NOMO-1 treated with dmso at 0.1 percent for 144 hours (cell line): ENCODE data around the gene DYNC1H1.

Experiments
- DNase-seq: peaks from one replicate; lab custom pipeline; 2025; ENCODE audit not compliant: unreplicated experiment; lab: John Stamatoyannopoulos, UW

The DYNC1H1 gene

GRCh38 chr14:101964297-101965180 is at the start of gene DYNC1H1:
DYNC1H1 (plus strand) TSS chr14:101964573; CDS start chr14:101964692, 119 bp downstream.
- DNase-seq: peak; percentile 83

GRCh38 chr14:101915871-101916815 is 48.2 kb upstream of the DYNC1H1 start:
- no peak for DNase-seq

DNA sequence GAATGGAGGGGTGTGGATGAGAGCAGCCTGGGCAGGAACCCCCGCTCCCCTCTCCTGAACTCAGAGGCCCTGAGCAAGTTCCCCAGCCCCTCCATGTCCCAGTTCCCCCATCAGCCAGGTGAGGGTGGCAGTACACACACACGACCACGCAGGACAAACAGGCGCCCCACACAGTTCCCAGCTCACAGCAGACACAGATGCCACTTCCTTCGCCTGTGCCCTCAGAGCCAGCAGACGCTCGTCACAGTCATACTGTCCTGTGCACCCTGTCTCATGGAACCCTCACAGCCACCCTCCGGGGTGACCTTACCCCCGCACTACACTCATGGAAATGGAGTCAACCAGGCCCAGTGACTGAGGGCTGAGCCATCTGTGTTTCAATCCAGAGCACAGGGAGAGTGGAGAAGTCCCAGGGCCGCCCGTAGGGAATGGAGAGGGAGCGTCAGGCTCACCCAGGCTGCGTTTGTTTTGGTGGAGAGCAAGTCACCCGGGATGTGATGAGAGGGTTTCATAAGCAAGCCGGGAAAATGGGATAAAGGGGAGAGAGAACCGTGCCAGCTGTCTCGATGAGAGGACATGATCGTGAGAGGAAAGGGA is 47.5 kb upstream of the DYNC1H1 start:
- DNase-seq: no peak

DNA sequence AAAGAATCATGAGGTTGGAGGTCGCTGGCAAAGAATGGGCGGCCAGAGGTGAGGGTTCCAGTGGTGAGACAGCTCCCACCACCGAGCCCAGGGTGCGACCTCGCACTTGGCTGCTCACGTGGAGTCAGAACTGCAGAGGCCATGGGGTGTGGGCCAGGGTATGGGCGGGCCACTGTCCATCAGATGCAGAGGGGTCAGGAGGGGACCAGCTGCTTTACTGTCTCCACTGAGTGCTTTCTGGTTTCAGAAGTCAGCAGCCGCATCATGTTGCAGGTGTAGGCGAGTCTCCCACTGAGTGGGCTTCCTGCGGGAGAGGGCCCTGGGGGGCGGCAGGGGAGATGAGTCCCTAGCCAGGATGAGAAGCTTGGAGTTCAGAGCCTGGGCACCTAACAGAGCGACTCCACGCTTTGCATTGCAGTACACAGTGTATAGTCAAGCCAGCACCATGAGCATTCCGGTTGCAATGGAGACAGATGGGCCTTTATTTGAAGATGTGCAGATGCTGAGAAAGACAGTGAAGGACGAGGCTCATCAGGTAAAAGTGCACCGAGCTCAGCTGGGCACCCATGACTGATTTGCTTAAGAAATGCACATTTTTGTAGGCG is 46.9 kb upstream of the DYNC1H1 start:
- DNase-seq: no peak

GRCh38 chr14:101918065-101918989 is 46.0 kb upstream of the DYNC1H1 start:
- no peak for DNase-seq

DNA sequence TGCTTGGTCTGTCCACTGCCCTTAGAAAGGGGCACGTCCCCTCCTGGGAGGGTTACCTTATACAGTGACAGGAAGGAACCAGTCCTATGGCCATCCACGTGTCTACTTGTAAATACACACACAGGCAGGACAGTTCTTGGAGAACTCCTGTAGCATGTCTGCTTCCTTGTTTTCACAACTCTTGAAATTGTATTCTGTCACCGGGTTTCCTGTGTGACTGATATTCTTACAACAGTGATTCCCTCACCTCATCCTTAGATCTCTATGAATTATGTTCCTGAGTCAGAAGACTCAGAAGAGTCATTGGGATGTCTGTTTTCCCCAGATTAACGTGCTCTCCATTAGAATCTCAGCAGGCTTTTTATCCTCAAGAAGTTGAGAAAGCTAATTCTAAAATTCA is 44.1 kb upstream of the DYNC1H1 start:
- DNase-seq: no peak

- no peak for DNase-seq
Observed at GRCh38 chr14:101922866-101923265, 41.5 kb upstream of the DYNC1H1 start.

- no peak for DNase-seq
Observed at GRCh38 chr14:101925152-101925551, 39.2 kb upstream of the DYNC1H1 start.

GRCh38 chr14:101926085-101926484 is 38.3 kb upstream of the DYNC1H1 start:
- DNase-seq: no peak

DNA sequence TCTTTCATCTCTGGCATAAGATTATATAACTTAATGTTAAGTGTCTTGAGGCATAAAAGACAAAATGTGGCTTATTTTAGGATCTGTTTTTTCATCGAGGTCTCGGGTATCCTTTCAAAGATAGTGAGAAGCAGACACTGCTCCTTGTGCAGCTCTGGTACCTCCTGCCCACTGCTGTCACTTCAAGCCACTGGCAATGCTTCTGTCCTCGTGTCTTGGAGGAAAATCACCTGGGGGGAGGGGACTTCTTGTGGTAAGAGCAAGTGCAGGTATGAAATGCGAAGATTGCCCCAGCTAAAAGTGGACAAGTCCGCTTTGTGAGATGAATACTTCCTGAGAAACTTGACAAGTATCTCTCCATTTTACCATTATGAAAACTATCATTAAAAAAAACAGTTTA is 37.8 kb upstream of the DYNC1H1 start:
- DNase-seq: no peak

DNA sequence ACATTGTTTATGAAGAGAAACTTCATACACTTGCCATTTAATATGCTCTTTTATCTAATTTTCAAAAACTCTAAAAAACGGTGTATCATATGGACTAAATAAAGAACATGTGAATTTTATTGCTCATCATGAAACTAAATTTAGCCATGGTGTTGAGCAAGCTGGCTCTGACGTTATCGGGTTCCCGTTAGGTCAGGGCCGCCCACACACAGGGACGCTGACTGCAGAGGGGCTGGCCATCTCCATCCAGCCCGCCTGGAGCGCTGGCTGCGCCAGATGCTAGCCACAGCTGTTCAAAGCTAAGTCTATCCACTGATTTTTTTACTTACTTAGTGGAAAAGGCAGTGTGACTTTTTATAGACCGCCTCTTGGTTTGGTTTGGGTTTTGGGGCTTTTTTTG is 36.5 kb upstream of the DYNC1H1 start:
- DNase-seq: peak; percentile 46

GRCh38 chr14:101928415-101928841 is 35.9 kb upstream of the DYNC1H1 start:
- DNase-seq: no peak

DNA sequence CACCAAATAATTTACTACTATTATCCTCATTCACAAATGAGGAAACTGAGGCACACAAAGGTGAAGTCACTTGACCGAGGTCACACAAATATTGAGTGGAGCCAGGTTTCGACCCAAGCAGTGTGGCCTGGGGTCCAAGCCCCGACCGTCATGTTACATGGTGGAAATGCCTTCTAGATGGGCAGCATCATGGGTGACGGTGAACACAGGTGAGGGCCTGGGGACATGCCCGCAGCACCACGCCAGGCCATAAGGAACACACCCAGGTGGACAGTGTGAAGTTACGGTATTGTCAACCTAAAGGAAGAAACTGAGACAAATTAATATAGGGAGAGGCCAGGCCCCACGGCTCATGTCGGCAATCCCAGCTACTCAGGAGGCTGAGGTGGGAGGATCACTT is 35.3 kb upstream of the DYNC1H1 start:
- no peak for DNase-seq

DNA sequence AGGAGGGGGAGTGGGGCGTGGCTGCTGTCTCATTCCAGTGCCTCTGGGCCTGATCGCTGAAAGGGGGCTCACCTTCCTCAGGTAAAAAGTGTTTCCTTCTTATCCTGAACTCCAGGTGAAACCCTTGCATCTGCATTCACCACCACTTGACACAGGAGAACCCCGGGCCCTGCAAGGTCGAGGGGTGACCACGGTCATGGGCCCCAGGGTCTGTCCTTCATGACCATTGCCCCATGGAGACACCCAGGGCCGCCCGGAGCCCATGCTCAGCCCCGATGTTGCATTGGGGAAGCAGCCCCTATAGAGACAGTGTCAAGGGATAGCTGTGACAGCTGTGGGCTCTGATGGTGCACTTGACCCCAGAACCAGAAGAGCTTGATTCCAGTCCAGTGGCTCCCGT is 34.4 kb upstream of the DYNC1H1 start:
- DNase-seq: no peak

- no peak for DNase-seq
Observed at GRCh38 chr14:101932673-101933072, 31.7 kb upstream of the DYNC1H1 start.

DNA sequence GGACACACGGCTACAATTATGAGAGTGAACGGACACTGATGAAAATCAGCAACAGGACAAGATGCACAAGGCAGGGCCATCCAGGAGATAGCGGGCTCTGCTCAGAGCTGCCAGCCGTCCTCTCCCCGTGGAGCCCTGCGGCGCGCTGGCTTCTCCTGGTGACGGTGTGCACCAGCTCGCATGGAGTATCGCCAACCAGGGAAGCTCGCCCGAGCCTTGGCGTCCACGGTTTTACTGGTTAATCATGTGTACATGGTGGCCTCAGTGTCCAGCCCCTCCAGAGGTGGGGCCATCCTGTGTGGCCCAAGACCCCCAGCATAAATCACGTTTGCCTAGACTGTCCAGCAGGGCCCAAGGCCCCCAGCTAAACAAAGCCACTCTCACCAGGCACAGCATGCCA is 31.2 kb upstream of the DYNC1H1 start:
- no peak for DNase-seq

- DNase-seq: no peak
Observed at GRCh38 chr14:101934601-101935150, 29.7 kb upstream of the DYNC1H1 start.

GRCh38 chr14:101937926-101938767 is 26.2 kb upstream of the DYNC1H1 start:
- DNase-seq: no peak
